Measurements from ENCODE around the gene IL7R. TPM values are rescaled to one million over a fixed set of nuclear protein-coding genes. Genes with fewer than 3 reads are reported as not detected.

IL7R gene

Small RNA genes within 50 kb of the gene (small RNA-seq; reads per million reads assigned to genes)
- gene AC112204.1 (ENCODE audit: insufficient read depth): not detected

Data from neuronal stem cell (in vitro differentiated cells).